K562 (cell line): ENCODE results near the gene RHOB. TPM values are rescaled to one million over a fixed set of nuclear protein-coding genes. Genes with fewer than 3 reads are reported as not detected.
A peak's percentile ranks its signal among the peaks of the same experiment; 100 is the strongest.

Experiments
- ATAC-seq: fragments of 200-7000 bp; cut with Tn5 transposase; 3 replicates; pipeline ENCODE4 v1.9.1; 2020; ENCODE audit warnings: moderate library complexity
- BruUV-seq: library from RNA; stranded (reverse); fragments of 400-500 nt; replicated peaks from 2 replicates; lab custom pipeline; 2021; lab: Mats Ljungman, UMichigan
- CTCF ChIA-PET: fragments of 300-600 bp; formaldehyde crosslinking; extraction: SDS; loops from one replicate; lab custom pipeline; 2021; ENCODE audit warnings: low intra/inter-chr PET ratio; lab: Yijun Ruan, JAX
- POLR2A ChIA-PET: fragments of 300-600, 350-650 bp; sonication (Branson Sonifier 250); formaldehyde crosslinking; extraction: SDS; loops from one replicate; lab custom pipeline; 2021; ENCODE audit warnings: antibody characterized with exemption, inconsistent platforms; lab: Yijun Ruan, JAX
- DNase-seq, 4 experiments: peaks; one replicate each; pipeline versions ENCODE4 v3.0.0 to v3.0.0-alpha.2; 2011 to 2018; ENCODE audit warnings: low spot score in 3 of 4, mixed read lengths in 3 of 4; ENCODE audit errors: extremely low read depth in 1 of 4
- FAIRE-seq: peaks from 2 replicates; lab custom pipeline; 2011; peaks lifted over from hg19 to GRCh38; lab: Jason Lieb, UNC
- H2AFZ ChIP-seq: 2 replicates; pipeline ENCODE4 v1.6.0; 2011; ENCODE audit warnings: low read depth, low read length, control low read depth, inconsistent platforms
- H3K27ac ChIP-seq: fragments of 200-600 bp; 3 replicates; pipeline ENCODE4 v1.8.0; 2011; ENCODE audit warnings: low read depth, mild to moderate bottlenecking, control low read depth, inconsistent platforms, low read length, moderate library complexity, mixed read lengths; ENCODE audit errors: extremely low read depth
- H3K27me3 ChIP-seq, 2 experiments: fragments of 300-600 bp in 1 of 2; 2 replicates in 1 of 2; 3 replicates in 1 of 2; pipeline versions ENCODE4 v1.6.0 to v1.8.0; 2011; ENCODE audit warnings: inconsistent platforms in 2 of 2, low read length in 2 of 2, mild to moderate bottlenecking in 1 of 2, mixed read lengths in 1 of 2, moderate library complexity in 1 of 2; ENCODE audit not compliant: control insufficient read depth in 2 of 2, insufficient read depth in 2 of 2
- H3K36me3 ChIP-seq: fragments of 300-600 bp; 3 replicates; pipeline ENCODE4 v1.8.0; 2011; ENCODE audit warnings: mild to moderate bottlenecking, low read length, inconsistent platforms; ENCODE audit not compliant: control insufficient read depth, insufficient read depth
- H3K4me1 ChIP-seq, 2 experiments: fragments of 200-600 bp in 1 of 2; replicated peaks in 1 of 2; 2 replicates in 1 of 2; 3 replicates in 1 of 2; pipeline versions ENCODE4 v1.5.1 to v1.8.0; 2011; ENCODE audit warnings: inconsistent platforms in 2 of 2, low read length in 2 of 2, mild to moderate bottlenecking in 1 of 2, mixed read lengths in 1 of 2, moderate library complexity in 1 of 2; ENCODE audit not compliant: control insufficient read depth in 2 of 2, insufficient read depth in 2 of 2
- H3K4me2 ChIP-seq: 2 replicates; pipeline ENCODE4 v1.6.1; 2011; ENCODE audit warnings: low read length, control low read depth, inconsistent platforms, mixed read lengths; ENCODE audit not compliant: insufficient read depth
- H3K4me3 ChIP-seq: fragments of 200-600 bp; sonication (generic), shearing (Covaris generic); 2 replicates; pipeline ENCODE4 v1.5.1; 2016; ENCODE audit warnings: control low read depth, inconsistent platforms
- H3K79me2 ChIP-seq: fragments of 200-600 bp; 3 replicates; pipeline ENCODE4 v1.8.0; 2011; ENCODE audit warnings: low read length, inconsistent platforms; ENCODE audit not compliant: control insufficient read depth, insufficient read depth
- H3K9ac ChIP-seq, 2 experiments: 2 replicates each; pipeline versions ENCODE4 v1.6.0 to v1.6.1; 2011; ENCODE audit warnings: low read depth in 2 of 2, low read length in 2 of 2, control low read depth in 1 of 2, inconsistent platforms in 1 of 2, mild to moderate bottlenecking in 1 of 2, mixed read lengths in 1 of 2; ENCODE audit not compliant: insufficient read depth in 1 of 2
- H3K9me1 ChIP-seq: one replicate; pipeline ENCODE4 v1.6.0; 2011; ENCODE audit warnings: inconsistent platforms, mild to moderate bottlenecking, low read length, moderate library complexity; ENCODE audit not compliant: control insufficient read depth, insufficient read depth
- H3K9me3 ChIP-seq: replicated peaks from 2 replicates; pipeline ENCODE4 v1.5.1; 2011; ENCODE audit warnings: low read depth, low read length, inconsistent platforms; ENCODE audit not compliant: control insufficient read depth, insufficient read depth
- H4K20me1 ChIP-seq: replicated peaks from 2 replicates; pipeline ENCODE4 v1.6.1; 2011; ENCODE audit warnings: low read length, inconsistent platforms, mixed read lengths; ENCODE audit not compliant: control insufficient read depth, insufficient read depth
- HES1 ChIP-seq: fragments of 450-650 bp; IDR thresholded peaks from 2 replicates; pipeline ENCODE4 v1.6.1; 2016; ENCODE audit warnings: low read depth, mild to moderate bottlenecking, moderate library complexity
- LCOR ChIP-seq: sonication (generic); formaldehyde crosslinking; IDR thresholded peaks from 2 replicates; pipeline ENCODE4 v1.8.0; 2022; ENCODE audit warnings: mild to moderate bottlenecking, missing genetic modification reagents
- SIX5 ChIP-seq, 2 experiments: IDR thresholded peaks; 2 replicates each; pipeline ENCODE4 v1.6.1; 2011; ENCODE audit warnings: low read length in 2 of 2, borderline replicate concordance in 1 of 2, low read depth in 1 of 2, mild to moderate bottlenecking in 1 of 2, moderate library complexity in 1 of 2; ENCODE audit not compliant: insufficient read depth in 1 of 2
- ZNF347 ChIP-seq: fragments of 450-650 bp; formaldehyde crosslinking; IDR thresholded peaks from 2 replicates; pipeline ENCODE4 v1.4.0; 2020; ENCODE audit warnings: low read depth, mild to moderate bottlenecking, moderate library complexity
- WGBS: fragments of 100-300 bp; shearing (Covaris generic); methylation state at CpG from one replicate; pipeline ENCODE4 v1.1.6; 2016; ENCODE audit warnings: low coverage, mixed read lengths; ENCODE audit not compliant: insufficient coverage; ENCODE audit errors: missing lambda C conversion rate; 5-methylcytosine and 5-hydroxymethylcytosine counted together
- in situ Hi-C: fragments of 300-500 bp; cut with MboI; formaldehyde crosslinking; loops from 4 replicates; pipeline ENCODE4 v1.15.0; 2018; ENCODE audit warnings: inconsistent platforms, mixed read lengths
- intact Hi-C: fragments of 100-400 bp; cut with micrococcal nuclease; formaldehyde crosslinking; loops from 2 replicates; pipeline ENCODE4 v1.14.2; 2022
- polyA plus RNA-seq, 8 experiments: library from polyadenylated mRNA; depleted of rRNA in 4 of 8; stranded (reverse) in 5 of 8; unstranded in 3 of 8; fragments of >200 nt; fragmentation: Nextera tagmentation in 2 of 8; fragmentation: Illumina TruSeq in 1 of 8; extraction: Ambion mirVana in 2 of 8; extraction: Trizol in 1 of 8; gene quantifications; 2 replicates each; pipeline versions ENCODE4 v1.2.1 to v1.2.3, GENCODE V29; 2011 to 2014; ENCODE audit warnings: inconsistent platforms in 1 of 8, missing spikeins in 1 of 8
- total RNA-seq, 7 experiments: library from RNA; depleted of rRNA in 6 of 7; stranded (reverse); fragments of >200 nt in 6 of 7; fragmentation: Illumina TruSeq in 2 of 7; extraction: Trizol in 2 of 7; gene quantifications; 2 replicates each; pipeline versions ENCODE4 v1.2.1 to v1.2.3, GENCODE V29; 2011 to 2021; ENCODE audit warnings: low replicate concordance in 1 of 7

The RHOB gene
- total and polyA plus RNA-seq, 9 of the 15 experiments (the other 6 are each of a cell fraction or from before 2014, with no cell fraction given) = 0.07 to 4.8 (median 1.1) TPM

GRCh38 chr2:20483194-20483895, 36.5 kb downstream of the RHOB start:
- no peaks in the 10 kb centered on the region for H3K9me3 ChIP-seq
- H3K9me1 ChIP-seq = no peaks in the 10 kb centered on the region
- DNase-seq (no peak), ATAC-seq (no peak), FAIRE-seq (peak; percentile 48)
- intact Hi-C loops = no loop called here
- ChIA-PET CTCF (no interaction called here), POLR2A (interaction anchor here (0.6 kb wide), 1 partner anchor 86 kb away, joined by 3 read pairs; no protein-coding TSS in a partner anchor)
- WGBS = 3% methylated on average over 7 of the region's 7 CpGs
- no peaks in the 10 kb centered on the region; a peak in 1 of 5 replicates for H3K4me1 ChIP-seq
- no peak overlapping the region for H3K4me2 ChIP-seq
- no peaks in the 10 kb centered on the region for H3K79me2 ChIP-seq
- no TSS peak for BruUV-seq
- no peaks in the 10 kb centered on the region for H3K36me3 ChIP-seq
- in situ Hi-C loops = no loop called here
- no peak overlapping the region for H3K9ac ChIP-seq
- no peak overlapping the region for H3K27ac ChIP-seq
- H3K27me3 ChIP-seq = peaks cover 10 to 61% of the 10 kb centered on the region in 2 experiments; a peak in 3 of 5 replicates
- no peak overlapping the region for H2AFZ ChIP-seq
- TF ChIP-seq HES1 (no peak), LCOR (CRISPR knock-in tag) (no peak)
- H4K20me1 ChIP-seq = no peaks in the 10 kb centered on the region
- H3K4me3 ChIP-seq = no peak overlapping the region

- no peak overlapping the region for H3K4me3 ChIP-seq
- ChIA-PET POLR2A (interaction anchor here (0.6 to 1.6 kb wide), 4 partner anchors 10 to 85 kb away, joined by 3 to 10 read pairs (median 4); no protein-coding TSS in a partner anchor), CTCF (no interaction called here)
- FAIRE-seq (no peak), ATAC-seq (no peak), DNase-seq (no peak)
- H3K4me2 ChIP-seq = no peak overlapping the region
- intact Hi-C loops (no loop called here), in situ Hi-C loops (no loop called here)
- BruUV-seq = no TSS peak
- no peaks in the 10 kb centered on the region for H3K36me3 ChIP-seq
- no peaks in the 10 kb centered on the region for H4K20me1 ChIP-seq
- H3K9ac ChIP-seq = peak overlapping the region in 1 of 2 experiments; percentile 5; a peak in 1 of 4 replicates
- no peaks in the 10 kb centered on the region for H3K79me2 ChIP-seq
- H3K27ac ChIP-seq = no peak overlapping the region
- no peaks in the 10 kb centered on the region for H3K9me3 ChIP-seq
- TF ChIP-seq SIX5 (IDR thresholded peaks at IDR 0.05; ENCODE audit: borderline replicate concordance in 1 of 2, insufficient read depth in 1 of 2, low read depth in 1 of 2, low read length in 2 of 2) (no peak), ZNF347 (no peak)
- H3K4me1 ChIP-seq = no peaks in the 10 kb centered on the region; a peak in 1 of 5 replicates
- H3K9me1 ChIP-seq = no peaks in the 10 kb centered on the region
- peaks cover 10 to 64% of the 10 kb centered on the region in 2 experiments; a peak in 3 of 5 replicates for H3K27me3 ChIP-seq
- 7% methylated on average over 6 of the region's 6 CpGs for WGBS
- no peak overlapping the region for H2AFZ ChIP-seq
Observed at GRCh38 chr2:20484034-20484617, 37.3 kb downstream of the RHOB start.
